GM18868 (cell line): Measurements from ENCODE around the gene REV3L.
A peak's percentile ranks its signal among the peaks of the same experiment; 100 is the strongest.
"Not testable (repeated sequence)": the region's sequence is repeated elsewhere in the genome, so short reads cannot be mapped to it uniquely, and the experiment has no call there.

ENCODE experiments used
- ATAC-seq: cut with Tn5 transposase; IDR thresholded peaks from one replicate; pipeline ENCODE4 v1.9.1; 2021; ENCODE audit warnings: mild to moderate bottlenecking, moderate library complexity; ENCODE audit not compliant: unreplicated experiment

REV3L gene

DNA sequence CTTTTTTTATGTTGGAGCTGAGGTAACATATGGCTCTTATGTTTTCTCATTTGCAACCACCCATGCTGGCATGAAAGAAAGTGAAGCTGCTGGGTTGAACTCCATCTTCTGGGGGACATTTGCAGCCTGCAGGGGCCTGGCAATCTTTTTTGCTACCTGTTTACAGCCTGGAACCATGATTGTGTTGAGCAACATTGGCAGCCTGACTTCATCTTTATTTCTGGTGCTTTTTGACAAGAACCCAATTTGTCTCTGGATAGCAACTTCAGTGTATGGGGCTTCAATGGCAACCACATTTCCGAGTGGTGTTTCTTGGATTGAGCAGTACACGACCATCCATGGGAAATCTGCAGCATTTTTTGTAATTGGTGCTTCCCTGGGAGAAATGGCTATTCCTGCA, 216.7 kb downstream of the REV3L start:
- ATAC-seq, result no peak

DNA sequence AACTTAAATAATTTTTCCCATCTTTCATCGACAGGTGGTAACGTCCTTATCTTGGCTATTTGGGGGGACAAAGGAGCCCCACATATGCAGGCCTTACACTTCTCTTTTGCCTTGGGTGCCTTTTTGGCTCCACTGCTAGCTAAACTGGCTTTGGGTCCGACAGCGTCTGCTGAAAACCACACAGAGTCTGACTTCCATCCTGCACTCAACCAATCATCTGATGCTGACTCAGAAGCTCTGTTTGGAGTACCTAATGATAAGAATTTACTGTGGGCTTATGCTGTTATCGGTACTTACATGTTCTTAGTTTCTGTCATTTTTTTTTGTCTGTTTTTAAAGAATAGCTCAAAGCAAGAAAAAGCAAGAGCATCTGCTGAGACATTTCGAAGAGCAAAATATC, 217.2 kb downstream of the REV3L start:
- no peak for ATAC-seq

DNA sequence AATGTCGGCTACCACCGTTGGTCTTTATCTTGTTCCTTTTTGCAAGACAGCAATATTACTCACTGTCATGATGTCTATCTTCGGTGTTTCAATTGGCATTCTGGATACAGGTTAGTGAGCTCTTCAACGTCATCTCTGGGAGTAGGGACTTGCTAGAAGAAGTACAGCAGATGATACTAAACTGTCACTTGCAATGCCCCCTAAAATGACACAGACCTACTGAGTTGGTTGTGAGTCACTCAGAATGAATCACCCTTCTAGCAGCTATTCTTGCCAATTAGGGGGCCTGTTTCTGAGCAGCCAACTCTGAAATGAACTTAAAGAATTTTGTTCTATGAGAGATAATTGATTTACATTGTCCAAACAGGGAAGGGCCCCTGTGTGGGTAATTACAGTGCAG, 219.2 kb downstream of the REV3L start:
- ATAC-seq, result no peak

DNA sequence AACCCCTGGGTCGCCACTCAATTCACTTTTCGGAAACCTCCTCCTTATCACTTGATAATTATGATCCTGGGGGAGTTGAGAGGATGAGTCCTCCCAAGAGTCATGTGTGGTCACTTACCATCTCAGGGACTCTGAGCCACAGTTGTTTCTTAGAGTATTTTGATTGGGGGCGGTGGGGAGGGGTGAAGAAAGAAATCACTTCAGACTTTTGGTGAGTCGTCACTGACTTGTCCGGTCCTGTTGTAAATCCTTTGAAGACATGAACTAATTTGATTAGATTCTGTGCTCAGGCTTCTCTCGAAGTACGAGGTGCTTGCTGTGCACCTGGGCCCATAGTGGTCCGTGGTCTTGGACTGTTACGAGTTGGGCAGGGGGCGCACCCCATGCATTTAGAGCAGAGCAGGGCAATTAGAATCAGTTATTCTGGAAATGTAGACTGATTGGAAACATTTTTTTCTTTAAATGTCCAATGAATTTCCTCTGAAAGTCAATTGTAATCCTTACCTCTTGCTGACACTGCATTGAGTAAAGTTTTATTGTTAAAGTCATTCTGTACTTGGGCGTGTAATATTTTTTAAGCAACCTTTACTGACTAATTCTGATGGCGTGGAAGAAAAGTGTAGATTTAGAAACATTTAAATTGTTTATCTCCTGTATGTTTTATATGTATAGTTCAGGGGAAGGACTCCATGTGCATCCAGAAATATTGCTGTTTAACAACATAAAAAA, 222.3 kb downstream of the REV3L start:
- no peak for ATAC-seq

DNA sequence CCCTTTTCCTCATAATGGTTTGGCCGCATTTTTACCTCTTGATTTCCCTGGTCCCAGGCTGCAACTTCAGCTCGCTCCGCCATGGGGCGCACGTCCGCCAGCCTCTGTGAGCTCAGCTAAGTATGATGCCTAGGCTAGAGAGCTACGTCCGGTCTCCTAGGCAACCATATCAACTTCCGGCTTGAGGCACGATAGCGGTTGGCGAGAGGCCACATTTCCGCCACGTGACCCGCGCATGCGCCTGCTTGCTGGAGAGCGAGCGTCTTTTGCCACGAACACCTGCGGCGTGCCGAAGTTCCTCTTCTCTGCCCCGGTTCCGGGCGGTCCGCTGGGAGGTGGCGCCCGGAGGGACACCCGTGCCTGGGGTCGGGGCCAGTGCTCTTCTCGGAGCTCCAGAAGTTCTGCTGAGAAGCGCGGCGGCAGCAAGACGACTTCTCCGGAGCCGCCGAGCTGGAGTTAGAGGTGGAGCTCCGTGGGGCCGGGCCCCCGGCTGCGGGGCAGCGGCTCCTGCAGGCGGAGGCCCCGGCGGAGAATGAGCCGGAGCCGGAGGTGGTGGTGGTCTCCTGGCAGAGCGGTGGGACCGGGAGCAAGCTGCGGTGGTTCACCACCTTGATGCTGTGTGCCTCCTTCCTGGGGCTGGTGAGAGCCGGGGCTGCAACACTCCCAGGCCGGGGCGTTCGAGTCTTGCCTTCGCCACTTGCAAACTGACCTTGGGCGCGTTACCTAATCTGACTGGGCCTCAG, 223.8 kb downstream of the REV3L start:
- ATAC-seq, result peak; percentile 98

DNA sequence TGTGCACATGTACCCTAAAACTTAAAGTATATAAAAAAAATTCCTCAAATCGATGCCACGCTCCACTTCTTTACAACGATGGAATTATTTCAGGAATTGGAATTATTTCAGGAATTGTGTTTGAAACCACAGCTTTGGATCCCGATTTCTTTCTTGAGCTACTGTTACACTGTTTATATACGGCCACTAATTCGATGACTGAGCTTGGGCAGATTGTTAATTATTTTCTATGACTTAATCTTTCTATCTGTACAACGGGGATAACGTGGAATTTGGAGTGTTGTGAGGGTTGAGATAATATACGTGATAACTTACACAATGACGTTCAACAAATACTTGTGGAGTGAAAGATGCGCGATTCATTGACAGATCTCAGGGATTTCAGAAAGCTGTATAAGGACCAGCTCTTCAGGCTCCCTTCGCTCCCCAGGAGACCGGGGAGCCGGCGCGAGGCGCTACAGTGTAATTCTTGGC, 224.4 kb downstream of the REV3L start:
- no peak for ATAC-seq

DNA sequence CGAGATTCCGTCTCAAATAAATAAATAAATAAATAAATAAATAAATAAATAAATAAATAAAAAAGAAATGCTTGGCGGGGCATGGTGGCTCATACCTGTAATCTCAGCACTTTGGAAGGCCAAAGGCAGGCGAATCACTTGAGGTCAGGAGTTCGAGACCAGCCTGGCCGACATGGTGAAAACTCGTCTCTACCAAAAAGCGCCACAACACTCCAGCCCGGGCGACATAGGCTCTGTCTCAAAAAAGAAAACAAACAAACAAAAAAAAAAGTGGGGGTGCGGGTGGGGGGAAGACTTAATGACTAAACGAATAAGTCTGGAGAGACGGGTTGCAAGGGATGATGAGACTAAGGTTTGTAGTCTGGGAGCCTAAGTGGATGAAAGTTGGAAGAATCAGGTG, 225.0 kb downstream of the REV3L start:
- no peak for ATAC-seq

DNA sequence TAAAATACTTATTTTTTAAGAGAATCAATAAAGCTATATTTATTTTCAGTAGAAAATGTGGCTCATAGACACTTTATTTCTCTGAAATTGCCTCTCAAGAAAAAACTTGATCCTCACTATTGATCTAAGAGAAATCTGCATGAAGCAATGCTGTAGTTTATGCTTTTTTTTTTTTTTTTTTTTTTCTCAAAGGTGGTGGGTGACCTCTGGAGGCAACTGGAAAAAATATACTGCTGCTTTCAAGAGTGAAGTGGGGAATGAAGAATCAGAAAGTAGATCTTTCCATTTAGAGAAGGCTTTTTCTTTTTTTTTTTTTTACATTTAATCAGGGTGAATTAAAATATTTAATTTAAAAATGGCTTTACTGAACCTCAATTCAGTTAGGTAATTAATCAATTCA, 226.4 kb downstream of the REV3L start:
- ATAC-seq, result no peak

DNA sequence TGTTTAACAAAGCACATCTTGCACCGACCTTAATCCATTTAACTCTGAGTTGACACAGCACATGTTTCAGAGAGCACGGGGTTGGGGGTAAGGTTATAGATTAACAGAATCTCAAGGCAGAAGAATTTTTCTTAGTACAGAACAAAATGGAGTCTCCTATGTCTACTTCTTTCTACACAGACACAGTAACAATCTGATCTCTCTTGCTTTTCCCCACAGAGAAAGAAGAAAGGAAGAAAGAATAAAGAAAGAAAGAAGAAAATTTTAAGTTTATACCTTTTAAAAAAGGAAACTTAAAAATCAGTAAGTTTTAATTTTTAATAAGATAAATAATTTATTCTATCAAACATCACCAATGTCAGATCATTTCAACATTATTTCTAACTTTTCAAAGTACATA, 227.2 kb downstream of the REV3L start:
- ATAC-seq, result not testable (repeated sequence)

DNA sequence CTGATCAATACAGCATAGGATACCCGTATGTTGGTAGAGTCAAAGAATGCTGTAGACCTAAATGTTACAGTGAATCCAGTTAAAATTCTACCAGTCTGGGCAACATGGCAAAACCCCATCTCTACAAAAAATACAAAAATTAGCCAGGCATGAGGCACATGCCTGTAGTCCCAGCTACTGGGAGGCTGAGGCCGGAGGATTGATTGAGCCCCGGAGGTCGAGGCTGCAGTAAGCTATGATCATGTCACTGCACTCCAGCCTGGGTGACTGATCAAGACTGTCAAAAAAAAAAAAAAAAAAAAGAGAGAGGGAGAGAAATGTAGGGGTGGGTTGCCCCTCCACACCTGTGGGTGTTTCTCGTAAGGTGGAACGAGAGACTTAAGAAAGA, 228.2 kb downstream of the REV3L start:
- ATAC-seq, result no peak

DNA sequence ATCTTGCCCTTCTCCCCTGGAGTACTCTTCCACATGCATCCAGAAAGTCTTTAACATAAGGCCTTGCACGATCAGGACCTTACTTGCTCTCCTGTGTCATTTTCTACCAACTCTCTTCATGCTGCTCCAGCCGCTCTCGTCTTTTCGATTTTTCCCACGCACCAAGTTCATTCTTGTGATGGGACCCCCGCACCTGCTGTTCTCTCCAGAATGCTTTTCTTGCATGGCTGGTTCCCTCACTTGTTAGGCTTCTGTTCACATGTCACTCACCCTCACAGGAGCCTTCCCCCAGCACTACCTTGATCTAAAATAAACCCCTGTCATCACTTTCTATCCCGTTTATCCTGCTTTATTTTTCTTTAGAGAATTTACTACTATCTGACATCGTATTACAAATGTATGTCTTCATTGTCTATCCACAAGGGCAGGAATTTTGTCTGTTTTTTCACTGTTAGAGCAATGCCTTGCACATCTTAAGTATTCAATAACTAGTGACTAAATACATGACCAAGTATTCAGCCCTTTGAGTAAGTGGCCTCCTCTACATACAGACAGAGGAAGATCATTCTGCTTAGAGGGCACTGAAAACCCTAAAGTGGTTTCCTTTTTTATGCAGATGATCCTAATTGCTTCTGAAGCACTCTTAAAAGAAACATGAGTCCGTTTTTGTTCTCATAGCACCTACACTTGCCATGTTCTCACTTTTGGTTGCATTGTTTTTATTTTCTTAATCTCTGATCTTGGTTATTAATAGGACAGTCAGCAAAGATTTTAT, 228.8 kb downstream of the REV3L start:
- no peak for ATAC-seq

DNA sequence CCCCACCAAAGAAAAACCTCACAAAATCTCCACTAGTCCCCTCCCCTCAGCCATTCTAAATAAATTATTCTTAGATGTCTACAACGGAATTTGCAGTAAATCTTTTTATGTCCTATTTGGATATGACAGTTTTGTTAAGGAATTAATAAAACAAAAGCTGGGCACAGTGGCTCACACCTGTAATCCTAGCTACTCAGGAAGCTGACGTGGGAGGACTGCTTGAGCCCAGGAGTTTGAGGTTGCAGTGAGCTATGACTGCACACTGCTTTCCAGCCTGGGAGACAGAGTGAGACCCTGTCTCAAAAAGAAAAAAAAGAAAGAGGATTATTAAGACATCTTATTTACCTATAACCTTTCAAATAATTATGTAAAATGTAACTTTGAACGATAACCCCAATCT, 230.3 kb downstream of the REV3L start:
- no peak for ATAC-seq

DNA sequence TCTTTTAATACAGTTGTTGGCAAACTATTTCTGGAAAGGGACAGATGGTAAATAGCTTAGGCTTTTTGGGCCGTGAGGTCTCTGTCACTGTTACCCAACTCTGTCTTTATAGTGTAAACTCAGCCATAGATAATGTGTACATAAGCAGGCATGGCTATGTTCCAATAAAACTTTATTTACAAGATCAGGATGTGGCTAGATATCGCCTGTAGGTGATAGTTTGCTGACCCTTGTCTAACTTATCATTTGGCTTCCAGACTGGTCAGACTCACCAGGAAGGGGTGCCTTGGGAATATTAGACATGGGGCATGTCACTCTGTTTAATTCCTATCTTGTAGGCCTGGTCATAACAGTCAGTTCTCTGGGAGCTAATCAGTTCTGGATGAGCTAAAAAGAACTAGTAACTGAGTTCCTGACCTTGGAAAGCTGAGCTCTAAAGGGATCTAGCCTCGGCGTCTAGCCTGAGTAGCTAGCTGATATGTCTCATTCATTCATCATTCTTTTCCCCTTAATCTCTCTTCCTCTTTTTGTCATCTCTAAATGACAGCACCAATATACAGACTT, 232.1 kb downstream of the REV3L start:
- ATAC-seq, result peak; percentile 84
